ENCODE data around the gene SLC38A8. TPM values are rescaled to one million over a fixed set of nuclear protein-coding genes. Genes with fewer than 3 reads are reported as not detected.

SLC38A8 gene
- total RNA-seq, 2 experiments from 2014 or later, result not detected

GRCh38 chr16:84022644-84023043 is 20.0 kb downstream of the SLC38A8 start:
- Histone ChIP-seq H3K4me3 (ENCODE audit: low read length) (no peak overlapping the region), H3K27ac (ENCODE audit: low read depth in 1 of 2, low read length in 2 of 2) (no peak overlapping the region), H3K36me3 (ENCODE audit: insufficient read depth, low read length) (no peaks in the 10 kb centered on the region), H3K4me1 (ENCODE audit: insufficient read depth, low read length) (no peaks in the 10 kb centered on the region), H3K27me3 (ENCODE audit: control insufficient read depth in 1 of 2, insufficient read depth in 2 of 2, low read length in 2 of 2) (no peaks in the 10 kb centered on the region), H3K9me3 (ENCODE audit: control insufficient read depth in 1 of 2, insufficient read depth in 1 of 2, low read length in 2 of 2) (peaks cover 10 to 38% of the 10 kb centered on the region in 2 experiments)
- CTCF ChIA-PET, result no interaction called here
- no peak for DNase-seq
- no peak for ATAC-seq (ENCODE audit: poor library complexity)
- H3K27ac Mint-ChIP-seq, result no peak overlapping the region
- TF ChIP-seq CTCF (IDR thresholded peaks at IDR 0.05), result no peak
- H3K27me3 Mint-ChIP-seq, result peaks cover 15% of the 10 kb centered on the region
- no peak overlapping the region for H3K4me3 Mint-ChIP-seq
- intact Hi-C loops (cut with DNase I, micrococcal nuclease), result no loop called here
- POLR2A ChIA-PET, result no interaction called here
- no peaks in the 10 kb centered on the region for H3K36me3 Mint-ChIP-seq (ENCODE audit: low read depth)
- no peaks in the 10 kb centered on the region for H3K4me1 Mint-ChIP-seq (ENCODE audit: low read depth)
- peaks cover 9% of the 10 kb centered on the region for H3K9me3 Mint-ChIP-seq

DNA sequence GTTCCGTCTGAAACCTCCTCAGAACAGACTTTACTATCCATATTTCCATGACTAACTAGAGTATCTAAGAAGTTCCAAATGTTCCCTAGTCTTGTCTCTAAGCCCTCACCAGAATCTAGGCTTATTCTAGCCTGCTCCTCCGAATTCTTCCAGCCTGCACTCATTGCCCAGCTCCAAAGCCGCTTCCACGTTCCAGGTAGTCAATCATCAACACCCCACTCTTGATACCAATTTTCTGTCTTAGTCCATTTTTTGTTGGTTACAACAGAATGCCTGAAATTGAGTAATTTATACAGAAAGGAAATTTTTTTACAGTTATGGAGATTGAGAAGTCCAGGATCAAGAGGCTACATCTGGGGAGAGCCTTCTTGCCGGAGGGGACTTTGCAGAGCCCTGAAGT is 21.1 kb downstream of the SLC38A8 start:
- intact Hi-C loops (cut with DNase I, micrococcal nuclease), result no loop called here
- Mint-ChIP-seq H3K4me3 (no peak overlapping the region), H3K9me3 (peaks cover 9% of the 10 kb centered on the region), H3K4me1 (ENCODE audit: low read depth) (no peaks in the 10 kb centered on the region), H3K27me3 (peaks cover 9% of the 10 kb centered on the region), H3K36me3 (ENCODE audit: low read depth) (no peaks in the 10 kb centered on the region), H3K27ac (no peak overlapping the region)
- CTCF ChIA-PET, result no interaction called here
- DNase-seq (no peak), ATAC-seq (ENCODE audit: poor library complexity) (no peak)
- Histone ChIP-seq H3K4me3 (ENCODE audit: low read length) (no peak overlapping the region), H3K4me1 (ENCODE audit: insufficient read depth, low read length) (no peaks in the 10 kb centered on the region), H3K27me3 (ENCODE audit: control insufficient read depth in 1 of 2, insufficient read depth in 2 of 2, low read length in 2 of 2) (no peaks in the 10 kb centered on the region), H3K27ac (ENCODE audit: low read depth in 1 of 2, low read length in 2 of 2) (no peak overlapping the region), H3K36me3 (ENCODE audit: insufficient read depth, low read length) (no peaks in the 10 kb centered on the region), H3K9me3 (ENCODE audit: control insufficient read depth in 1 of 2, insufficient read depth in 1 of 2, low read length in 2 of 2) (peaks cover 10 to 38% of the 10 kb centered on the region in 2 experiments)
- no peak for TF ChIP-seq CTCF (IDR thresholded peaks at IDR 0.05)
- POLR2A ChIA-PET, result no interaction called here

DNA sequence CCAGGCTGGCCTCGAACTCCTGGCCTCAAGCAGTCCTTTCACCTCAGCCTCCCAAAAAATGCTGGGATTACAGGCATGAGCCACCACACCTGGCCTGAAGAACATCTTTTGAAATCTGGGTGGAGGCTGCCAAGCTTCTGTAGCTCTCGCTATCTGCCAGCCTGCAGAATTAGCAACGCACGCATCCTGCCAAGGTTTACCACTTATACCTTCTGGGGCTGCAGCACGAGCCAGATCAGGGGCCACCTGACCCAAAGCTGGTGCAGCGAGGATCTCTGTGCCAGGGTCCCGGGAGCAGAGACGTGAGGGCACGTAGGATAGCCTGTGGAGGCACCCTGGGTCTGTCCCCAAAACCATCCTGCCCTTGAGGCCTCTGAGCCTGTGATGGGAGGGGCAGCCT is 22.2 kb downstream of the SLC38A8 start:
- POLR2A ChIA-PET, result no interaction called here
- Mint-ChIP-seq H3K9me3 (peaks cover 9% of the 10 kb centered on the region), H3K27me3 (peaks cover 5% of the 10 kb centered on the region), H3K27ac (no peak overlapping the region), H3K36me3 (ENCODE audit: low read depth) (no peaks in the 10 kb centered on the region), H3K4me3 (no peak overlapping the region), H3K4me1 (ENCODE audit: low read depth) (no peaks in the 10 kb centered on the region)
- no peak for DNase-seq
- H3K27me3 ChIP-seq (ENCODE audit: control insufficient read depth in 1 of 2, insufficient read depth in 2 of 2, low read length in 2 of 2), result no peaks in the 10 kb centered on the region
- peaks cover 10 to 38% of the 10 kb centered on the region in 2 experiments for H3K9me3 ChIP-seq (ENCODE audit: control insufficient read depth in 1 of 2, insufficient read depth in 1 of 2, low read length in 2 of 2)
- no peaks in the 10 kb centered on the region for H3K4me1 ChIP-seq (ENCODE audit: insufficient read depth, low read length)
- no peak for ATAC-seq (ENCODE audit: poor library complexity)
- no peak for TF ChIP-seq CTCF (IDR thresholded peaks at IDR 0.05)
- CTCF ChIA-PET, result no interaction called here
- intact Hi-C loops (cut with DNase I, micrococcal nuclease), result no loop called here
- no peak overlapping the region for H3K4me3 ChIP-seq (ENCODE audit: low read length)
- H3K27ac ChIP-seq (ENCODE audit: low read depth in 1 of 2, low read length in 2 of 2), result no peak overlapping the region
- no peaks in the 10 kb centered on the region for H3K36me3 ChIP-seq (ENCODE audit: insufficient read depth, low read length)

Data from CD4-positive, alpha-beta T cell (primary cell).